Right cardiac atrium (tissue), 5 donors: ENCODE data around the gene SFMBT2. TPM values are rescaled to one million over a fixed set of nuclear protein-coding genes. Genes with fewer than 3 reads are reported as not detected.

Source experiments
- ATAC-seq, 2 donors: fragments of 200-7000 bp; cut with Tn5 transposase; one replicate each; pipeline versions ENCODE4 v1.8.0 to v1.9.1; 2020; ENCODE audit warnings: moderate library complexity in 2 of 2, mild to moderate bottlenecking in 1 of 2
- DNase-seq, 3 donors: peaks; one replicate each; pipeline ENCODE4 v3.0.0-alpha.2; 2020
- H3K27ac ChIP-seq: one replicate; pipeline ENCODE4 v1.5.1; 2013; ENCODE audit warnings: mild to moderate bottlenecking, low read length, control low read depth, moderate library complexity
- H3K27me3 ChIP-seq: one replicate; pipeline ENCODE4 v1.6.1; 2013; ENCODE audit not compliant: control insufficient read depth, insufficient read depth
- H3K4me1 ChIP-seq: one replicate; pipeline ENCODE4 v1.6.1; 2013; ENCODE audit warnings: low read length; ENCODE audit not compliant: control insufficient read depth, insufficient read depth
- H3K4me3 ChIP-seq: one replicate; pipeline ENCODE4 v1.5.1; 2013; ENCODE audit warnings: low read length, control low read depth
- H3K9me3 ChIP-seq: one replicate; pipeline ENCODE4 v1.6.1; 2013; ENCODE audit warnings: low read length; ENCODE audit not compliant: control insufficient read depth
- WGBS: extraction: QIAGEN DNeasy Blood & Tissue Kit; methylation state at CpG from one replicate; pipeline ENCODE4 v1.1.7; 2013; 5-methylcytosine and 5-hydroxymethylcytosine counted together
- intact Hi-C, 4 donors: fragments of 100-400 bp; cut with DNase I; formaldehyde crosslinking; loops; one replicate each; pipeline versions ENCODE4 v1.11.0 to v1.14.0; 2022 to 2023
- polyA plus RNA-seq: library from polyadenylated mRNA; stranded (reverse); fragments of 200-250 nt; gene quantifications from one replicate; pipeline ENCODE4 v1.2.3, GENCODE V29; 2013
- total RNA-seq, 4 donors: library from RNA; stranded (reverse); fragmentation: NEBNext Ultra II Directional; extraction: Animal tissue kit (Norgen Biotek cat#: 25700); gene quantifications; one replicate each; pipeline ENCODE4 v1.2.1, GENCODE V29; 2021
- donor health status: healthy with polysubstance abuse.
- donor health status: DM: no; HTN: yes; CAD: no.
- donor health status: DM: no; HTN: no; CAD: no.
- donor health status: DM: no; HTN: yes; CAD: no; lungs with severe emphysema.
- donor health status: DM: yes; HTN: yes; CAD: no.

Gene SFMBT2
- total and polyA plus RNA-seq, 5 donors: 3.3 to 12.9 (median 11.9) TPM

- Histone ChIP-seq H3K27me3 (no peaks in the 10 kb centered on the region), H3K4me1 (no peaks in the 10 kb centered on the region), H3K4me3 (no peak overlapping the region), H3K27ac (no peak overlapping the region), H3K9me3 (no peaks in the 10 kb centered on the region)
- no peak for ATAC-seq
- 90% methylated on average over 1 of the region's 1 CpG for WGBS
- intact Hi-C loops: no loop called here
- DNase-seq: no peak
Measured at GRCh38 chr10:7297094-7297493, 113.7 kb downstream of the SFMBT2 start.

- ATAC-seq (no peak), DNase-seq (no peak)
- H3K27ac ChIP-seq: no peak overlapping the region
- no peaks in the 10 kb centered on the region for H3K4me1 ChIP-seq
- no peak overlapping the region for H3K4me3 ChIP-seq
- H3K9me3 ChIP-seq: no peaks in the 10 kb centered on the region
- intact Hi-C loops: no loop called here
- 93% methylated on average over 7 of the region's 7 CpGs for WGBS
- no peaks in the 10 kb centered on the region for H3K27me3 ChIP-seq
Measured at GRCh38 chr10:7296648-7297047, 114.2 kb downstream of the SFMBT2 start.

GRCh38 chr10:7296076-7296475 is 114.8 kb downstream of the SFMBT2 start:
- no peak for ATAC-seq
- Histone ChIP-seq H3K27me3 (no peaks in the 10 kb centered on the region), H3K9me3 (no peaks in the 10 kb centered on the region), H3K27ac (no peak overlapping the region), H3K4me3 (no peak overlapping the region), H3K4me1 (peaks cover under 1% of the 10 kb centered on the region)
- intact Hi-C loops: no loop called here
- no peak for DNase-seq

GRCh38 chr10:7293378-7293920 is 117.4 kb downstream of the SFMBT2 start:
- Histone ChIP-seq H3K4me3 (no peak overlapping the region), H3K27ac (no peak overlapping the region), H3K9me3 (no peaks in the 10 kb centered on the region), H3K27me3 (no peaks in the 10 kb centered on the region), H3K4me1 (peaks cover 3% of the 10 kb centered on the region)
- intact Hi-C loops: no loop called here
- DNase-seq: no peak
- WGBS: 88% methylated on average over 3 of the region's 3 CpGs
- ATAC-seq: no peak

GRCh38 chr10:7291487-7292270 is 119.2 kb downstream of the SFMBT2 start:
- ATAC-seq (no peak), DNase-seq (no peak)
- WGBS: 81% methylated on average over 8 of the region's 8 CpGs
- intact Hi-C loops: no loop called here
- H3K4me1 ChIP-seq: peaks cover 3% of the 10 kb centered on the region
- H3K27ac ChIP-seq: no peak overlapping the region
- no peaks in the 10 kb centered on the region for H3K27me3 ChIP-seq
- no peak overlapping the region for H3K4me3 ChIP-seq
- H3K9me3 ChIP-seq: no peaks in the 10 kb centered on the region

GRCh38 chr10:7288060-7288690 is 122.7 kb downstream of the SFMBT2 start:
- 94% methylated on average over 12 of the region's 12 CpGs for WGBS
- intact Hi-C loops: no loop called here
- no peak overlapping the region for H3K27ac ChIP-seq
- peaks cover 3% of the 10 kb centered on the region for H3K4me1 ChIP-seq
- no peaks in the 10 kb centered on the region for H3K27me3 ChIP-seq
- DNase-seq (no peak), ATAC-seq (no peak)
- no peak overlapping the region for H3K4me3 ChIP-seq
- H3K9me3 ChIP-seq: no peaks in the 10 kb centered on the region

- ATAC-seq: no peak
- Histone ChIP-seq H3K27me3 (no peaks in the 10 kb centered on the region), H3K4me1 (peaks cover 3% of the 10 kb centered on the region), H3K4me3 (no peak overlapping the region), H3K9me3 (no peaks in the 10 kb centered on the region), H3K27ac (no peak overlapping the region)
- intact Hi-C loops: no loop called here
- 92% methylated on average over 3 of the region's 3 CpGs for WGBS
- no peak for DNase-seq
Measured at GRCh38 chr10:7287377-7287776, 123.5 kb downstream of the SFMBT2 start.

GRCh38 chr10:7285522-7286322 is 125.1 kb downstream of the SFMBT2 start:
- H3K4me1 ChIP-seq: no peaks in the 10 kb centered on the region
- H3K27me3 ChIP-seq: no peaks in the 10 kb centered on the region
- ATAC-seq (no peak), DNase-seq (no peak)
- H3K27ac ChIP-seq: no peak overlapping the region
- 85% methylated on average over 6 of the region's 6 CpGs for WGBS
- H3K4me3 ChIP-seq: no peak overlapping the region
- intact Hi-C loops: no loop called here
- no peaks in the 10 kb centered on the region for H3K9me3 ChIP-seq

- intact Hi-C loops: no loop called here
- DNase-seq (no peak), ATAC-seq (no peak)
- no peak overlapping the region for H3K27ac ChIP-seq
- no peaks in the 10 kb centered on the region for H3K4me1 ChIP-seq
- H3K9me3 ChIP-seq: no peaks in the 10 kb centered on the region
- 91% methylated on average over 2 of the region's 2 CpGs for WGBS
- H3K27me3 ChIP-seq: no peaks in the 10 kb centered on the region
- no peak overlapping the region for H3K4me3 ChIP-seq
Measured at GRCh38 chr10:7283246-7283645, 127.6 kb downstream of the SFMBT2 start.

- H3K4me3 ChIP-seq: no peak overlapping the region
- no peak for ATAC-seq
- no peaks in the 10 kb centered on the region for H3K9me3 ChIP-seq
- intact Hi-C loops: no loop called here
- WGBS: 69% methylated on average over 7 of the region's 7 CpGs
- no peak for DNase-seq
- H3K27me3 ChIP-seq: no peaks in the 10 kb centered on the region
- no peak overlapping the region for H3K27ac ChIP-seq
- H3K4me1 ChIP-seq: no peaks in the 10 kb centered on the region
Measured at GRCh38 chr10:7282457-7282856, 128.4 kb downstream of the SFMBT2 start.

GRCh38 chr10:7281429-7281828 is 129.4 kb downstream of the SFMBT2 start:
- H3K4me3 ChIP-seq: no peak overlapping the region
- no peaks in the 10 kb centered on the region for H3K4me1 ChIP-seq
- intact Hi-C loops: no loop called here
- DNase-seq (no peak), ATAC-seq (no peak)
- WGBS: 92% methylated on average over 6 of the region's 6 CpGs
- H3K9me3 ChIP-seq: no peaks in the 10 kb centered on the region
- no peak overlapping the region for H3K27ac ChIP-seq
- H3K27me3 ChIP-seq: no peaks in the 10 kb centered on the region
